Measurements from ENCODE around the gene CYP27B1.
"Not testable (repeated sequence)": the region's sequence is repeated elsewhere in the genome, so short reads cannot be mapped to it uniquely, and the experiment has no call there.

CYP27B1 gene

DNA sequence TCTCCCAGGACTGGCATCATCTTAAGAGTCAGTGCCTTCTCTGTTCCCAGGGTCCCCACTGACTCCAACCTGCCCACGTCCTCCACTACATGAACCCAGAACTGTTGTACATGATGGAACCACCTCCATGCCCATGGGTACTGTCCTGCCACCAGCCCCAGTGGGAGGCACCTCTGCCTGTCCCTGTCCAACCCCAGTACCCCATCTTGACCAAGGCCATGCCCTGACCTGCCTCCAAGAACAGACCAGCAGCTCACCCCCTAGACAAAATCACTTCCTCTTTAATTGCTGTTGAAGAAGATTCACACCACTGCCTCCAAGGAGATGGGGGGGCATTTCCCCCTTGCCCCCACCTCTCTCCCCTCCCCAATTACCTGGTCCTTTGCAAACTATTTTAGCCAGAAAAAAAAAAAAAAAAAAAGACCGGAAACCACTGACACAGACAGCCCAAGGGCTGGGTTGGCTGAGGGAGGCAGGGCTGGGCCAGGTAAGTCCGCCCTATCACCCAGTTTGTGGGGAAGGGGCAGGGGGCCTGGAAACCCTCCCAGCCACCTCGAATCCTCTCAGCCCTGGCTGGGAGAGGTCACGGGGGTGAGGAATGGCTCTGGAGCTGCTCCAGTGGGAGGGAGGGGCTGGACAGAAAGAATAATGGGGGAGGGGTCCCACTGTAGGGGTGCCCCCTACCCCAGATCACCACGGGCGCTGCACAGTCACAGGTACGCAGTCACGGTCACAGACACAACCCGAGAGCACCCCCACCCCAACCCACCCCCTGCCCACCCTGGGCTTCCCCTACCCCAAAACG, 41.7 kb downstream of the CYP27B1 start:
- TF ChIP-seq, protein P1, sequence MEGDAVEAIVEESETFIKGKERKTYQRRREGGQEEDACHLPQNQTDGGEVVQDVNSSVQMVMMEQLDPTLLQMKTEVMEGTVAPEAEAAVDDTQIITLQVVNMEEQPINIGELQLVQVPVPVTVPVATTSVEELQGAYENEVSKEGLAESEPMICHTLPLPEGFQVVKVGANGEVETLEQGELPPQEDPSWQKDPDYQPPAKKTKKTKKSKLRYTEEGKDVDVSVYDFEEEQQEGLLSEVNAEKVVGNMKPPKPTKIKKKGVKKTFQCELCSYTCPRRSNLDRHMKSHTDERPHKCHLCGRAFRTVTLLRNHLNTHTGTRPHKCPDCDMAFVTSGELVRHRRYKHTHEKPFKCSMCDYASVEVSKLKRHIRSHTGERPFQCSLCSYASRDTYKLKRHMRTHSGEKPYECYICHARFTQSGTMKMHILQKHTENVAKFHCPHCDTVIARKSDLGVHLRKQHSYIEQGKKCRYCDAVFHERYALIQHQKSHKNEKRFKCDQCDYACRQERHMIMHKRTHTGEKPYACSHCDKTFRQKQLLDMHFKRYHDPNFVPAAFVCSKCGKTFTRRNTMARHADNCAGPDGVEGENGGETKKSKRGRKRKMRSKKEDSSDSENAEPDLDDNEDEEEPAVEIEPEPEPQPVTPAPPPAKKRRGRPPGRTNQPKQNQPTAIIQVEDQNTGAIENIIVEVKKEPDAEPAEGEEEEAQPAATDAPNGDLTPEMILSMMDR (conservative IDR thresholded peaks at IDR 0.05; ENCODE audit: low read depth, low read length), result no peak
- no peak overlapping the region for H3K4me3 ChIP-seq (ENCODE audit: low read depth, low read length)
- no peak for DNase-seq (ENCODE audit: low read depth)

- no peak for DNase-seq (ENCODE audit: low read depth)
- H3K4me3 ChIP-seq (ENCODE audit: low read depth, low read length), result no peak overlapping the region
Measured at GRCh38 chr12:57724003-57724935, 42.6 kb downstream of the CYP27B1 start.

DNA sequence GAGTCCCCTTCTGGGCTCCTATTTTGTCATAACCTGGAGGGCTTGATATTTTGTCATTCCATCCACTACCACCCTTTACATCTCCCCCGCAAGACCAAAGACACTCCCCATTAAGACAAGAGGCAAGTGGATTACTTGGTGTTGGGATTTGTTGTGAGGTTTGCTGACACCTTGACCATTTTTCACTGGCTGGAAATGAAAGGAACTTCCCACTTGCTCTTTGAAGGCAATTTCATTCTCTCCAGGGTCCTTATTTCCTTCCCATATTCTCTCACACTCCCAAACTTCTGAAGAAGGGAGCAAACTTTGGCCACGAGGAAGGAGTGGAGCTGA, 43.3 kb downstream of the CYP27B1 start:
- no peak for DNase-seq (ENCODE audit: low read depth)
- TF ChIP-seq, protein P1 (conservative IDR thresholded peaks at IDR 0.05; ENCODE audit: low read depth, low read length), result no peak
- no peak overlapping the region for H3K4me3 ChIP-seq (ENCODE audit: low read depth, low read length)

More at GRCh38 chr12:57724003-57724935, 42.6 kb downstream of the CYP27B1 start:
- TF ChIP-seq, protein P1 (conservative IDR thresholded peaks at IDR 0.05; ENCODE audit: low read depth, low read length), result no peak

DNA sequence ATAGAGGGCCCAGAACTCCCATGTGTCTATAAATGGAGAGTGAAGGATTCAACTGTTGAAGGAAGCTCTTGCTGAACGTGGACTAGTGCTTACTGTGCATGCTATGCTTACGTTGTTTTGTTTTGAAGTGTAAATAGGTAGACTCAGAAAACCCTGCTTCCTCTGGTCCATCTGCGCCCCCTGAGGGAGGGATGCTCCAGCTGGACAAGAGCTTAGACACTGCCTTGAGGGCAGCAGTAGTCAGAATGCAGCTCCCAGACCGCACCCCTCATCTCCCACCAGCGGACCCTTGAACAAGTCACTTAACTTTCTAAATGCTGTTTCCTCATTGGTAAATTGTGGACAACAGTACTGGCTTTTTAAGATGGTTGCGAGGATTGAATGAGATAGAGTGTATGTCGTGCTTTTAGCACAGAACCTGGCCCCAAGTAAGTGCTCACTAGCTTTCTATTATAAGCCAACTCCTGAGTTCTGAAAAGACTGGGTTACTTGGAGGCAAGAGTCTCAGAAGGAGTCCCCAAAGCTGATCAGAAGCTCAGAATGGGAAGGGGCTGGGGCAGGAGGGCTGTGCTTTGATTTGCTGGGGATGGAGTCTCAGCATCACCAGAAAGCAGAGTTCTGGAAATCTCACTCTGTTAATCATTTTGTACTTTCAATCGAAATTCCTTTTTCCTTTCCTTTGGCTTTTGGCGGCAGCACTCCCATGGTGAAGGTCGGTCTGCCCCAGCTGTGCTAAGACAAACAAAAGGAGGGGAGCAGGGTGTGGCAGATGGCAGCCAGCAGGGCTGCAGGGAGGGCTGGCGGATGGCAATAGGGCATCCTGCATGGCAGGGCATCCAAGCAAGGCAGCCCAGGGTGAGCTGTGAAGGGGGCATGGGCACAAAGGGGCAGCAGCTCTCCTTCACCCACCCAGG, 43.9 kb downstream of the CYP27B1 start:
- no peak for DNase-seq (ENCODE audit: low read depth)
- TF ChIP-seq, protein P1 (conservative IDR thresholded peaks at IDR 0.05; ENCODE audit: low read depth, low read length), result no peak
- no peak overlapping the region for H3K4me3 ChIP-seq (ENCODE audit: low read depth, low read length)

DNA sequence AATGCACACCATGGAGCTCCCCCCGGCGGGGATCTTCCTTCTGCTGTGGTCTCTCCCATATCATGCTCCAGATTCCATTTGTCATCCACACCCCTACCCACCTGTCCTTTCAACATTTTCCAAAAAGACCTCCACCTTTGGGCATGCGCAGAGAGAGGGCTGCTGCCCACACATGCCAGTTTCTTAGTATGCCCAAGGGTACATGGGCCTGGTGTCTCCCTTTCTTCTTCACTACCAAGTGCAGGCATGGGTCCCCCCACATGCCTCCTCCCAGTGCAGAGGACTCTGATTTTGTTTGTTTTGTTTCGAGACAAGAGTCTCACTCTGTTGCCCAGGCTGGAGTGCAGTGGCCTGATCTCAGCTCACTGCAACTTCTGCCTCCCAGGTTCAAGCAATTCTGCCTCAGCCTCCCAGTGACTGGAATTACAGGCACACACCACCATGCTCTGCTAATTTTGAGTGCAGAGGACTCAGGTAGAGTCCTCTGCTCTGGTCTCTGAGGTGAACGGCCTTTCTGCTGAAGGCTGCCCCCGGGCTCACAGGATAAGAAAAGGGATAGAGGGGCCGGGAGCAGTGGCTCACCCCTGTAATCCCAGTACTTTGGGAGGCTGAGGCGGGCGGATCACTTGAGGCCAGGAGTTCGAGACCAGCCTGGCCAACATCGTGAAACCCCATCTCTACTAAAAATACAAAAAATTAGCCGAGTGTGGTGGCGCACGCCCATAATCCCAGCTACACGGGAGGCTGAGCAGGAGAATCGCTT, 44.9 kb downstream of the CYP27B1 start:
- H3K4me3 ChIP-seq (ENCODE audit: low read depth, low read length), result not testable (repeated sequence)

DNA sequence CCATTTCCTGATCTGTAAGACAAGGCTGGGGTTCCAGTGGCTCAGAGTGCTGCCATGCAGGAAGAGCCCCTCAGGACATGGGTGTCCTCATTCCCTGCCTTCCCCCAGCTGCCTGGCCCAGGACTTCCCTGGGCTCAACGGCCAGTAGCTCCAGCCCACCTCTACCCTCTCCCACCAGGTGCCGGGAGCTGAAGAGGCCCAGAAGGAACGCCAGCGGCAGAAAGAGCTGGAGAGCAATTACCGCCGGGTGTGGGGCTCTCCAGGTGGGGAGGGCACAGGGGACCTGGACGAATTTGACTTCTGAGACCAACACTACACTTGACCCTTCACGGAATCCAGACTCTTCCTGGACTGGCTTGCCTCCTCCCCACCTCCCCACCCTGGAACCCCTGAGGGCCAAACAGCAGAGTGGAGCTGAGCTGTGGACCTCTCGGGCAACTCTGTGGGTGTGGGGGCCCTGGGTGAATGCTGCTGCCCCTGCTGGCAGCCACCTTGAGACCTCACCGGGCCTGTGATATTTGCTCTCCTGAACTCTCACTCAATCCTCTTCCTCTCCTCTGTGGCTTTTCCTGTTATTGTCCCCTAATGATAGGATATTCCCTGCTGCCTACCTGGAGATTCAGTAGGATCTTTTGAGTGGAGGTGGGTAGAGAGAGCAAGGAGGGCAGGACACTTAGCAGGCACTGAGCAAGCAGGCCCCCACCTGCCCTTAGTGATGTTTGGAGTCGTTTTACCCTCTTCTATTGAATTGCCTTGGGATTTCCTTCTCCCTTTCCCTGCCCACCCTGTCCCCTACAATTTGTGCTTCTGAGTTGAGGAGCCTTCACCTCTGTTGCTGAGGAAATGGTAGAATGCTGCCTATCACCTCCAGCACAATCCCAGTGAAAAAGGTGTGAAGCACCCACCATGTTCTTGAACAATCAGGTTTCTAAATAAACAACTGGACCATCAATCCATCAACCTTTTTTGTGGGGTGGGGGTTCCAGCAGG, 46.0 kb downstream of the CYP27B1 start:
- no peak for DNase-seq (ENCODE audit: low read depth)
- no peak overlapping the region for H3K4me3 ChIP-seq (ENCODE audit: low read depth, low read length)
- TF ChIP-seq, protein P1 (conservative IDR thresholded peaks at IDR 0.05; ENCODE audit: low read depth, low read length), result no peak

More for the DNA sequence above, 44.9 kb downstream of the CYP27B1 start:
- DNase-seq (ENCODE audit: low read depth), result not testable (repeated sequence)

Data from choroid plexus epithelial cell (primary cell).